ENCODE data around the gene ANO7.

Gene ANO7

DNA sequence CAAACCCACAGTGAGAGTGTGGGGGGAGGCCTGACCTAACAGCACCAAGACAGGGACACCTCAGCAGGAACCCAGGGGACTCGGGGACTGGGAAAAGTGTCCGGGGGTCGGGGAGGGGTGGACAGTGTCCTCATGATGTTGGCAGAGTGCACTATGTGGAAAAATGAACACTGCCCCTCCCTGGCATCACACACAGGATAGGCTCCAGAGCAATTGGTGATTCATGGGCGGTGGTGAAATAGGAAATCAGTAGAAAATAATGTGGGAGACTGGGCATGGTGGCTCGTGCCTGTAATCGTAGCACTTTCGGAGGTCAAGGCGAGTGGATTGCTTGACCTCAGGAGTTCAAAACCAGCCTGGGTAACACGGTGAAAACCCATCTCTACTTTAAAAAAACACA lies 3.6 kb upstream of the ANO7 start:
- no peaks in the 10 kb centered on the region for H3K9me3 Mint-ChIP-seq
- peaks cover 3% of the 10 kb centered on the region for H3K36me3 Mint-ChIP-seq (ENCODE audit: low read depth)
- no peaks in the 10 kb centered on the region for H3K4me1 Mint-ChIP-seq
- no peak overlapping the region for H3K27ac Mint-ChIP-seq
- TF ChIP-seq, protein P1, sequence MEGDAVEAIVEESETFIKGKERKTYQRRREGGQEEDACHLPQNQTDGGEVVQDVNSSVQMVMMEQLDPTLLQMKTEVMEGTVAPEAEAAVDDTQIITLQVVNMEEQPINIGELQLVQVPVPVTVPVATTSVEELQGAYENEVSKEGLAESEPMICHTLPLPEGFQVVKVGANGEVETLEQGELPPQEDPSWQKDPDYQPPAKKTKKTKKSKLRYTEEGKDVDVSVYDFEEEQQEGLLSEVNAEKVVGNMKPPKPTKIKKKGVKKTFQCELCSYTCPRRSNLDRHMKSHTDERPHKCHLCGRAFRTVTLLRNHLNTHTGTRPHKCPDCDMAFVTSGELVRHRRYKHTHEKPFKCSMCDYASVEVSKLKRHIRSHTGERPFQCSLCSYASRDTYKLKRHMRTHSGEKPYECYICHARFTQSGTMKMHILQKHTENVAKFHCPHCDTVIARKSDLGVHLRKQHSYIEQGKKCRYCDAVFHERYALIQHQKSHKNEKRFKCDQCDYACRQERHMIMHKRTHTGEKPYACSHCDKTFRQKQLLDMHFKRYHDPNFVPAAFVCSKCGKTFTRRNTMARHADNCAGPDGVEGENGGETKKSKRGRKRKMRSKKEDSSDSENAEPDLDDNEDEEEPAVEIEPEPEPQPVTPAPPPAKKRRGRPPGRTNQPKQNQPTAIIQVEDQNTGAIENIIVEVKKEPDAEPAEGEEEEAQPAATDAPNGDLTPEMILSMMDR (IDR thresholded peaks at IDR 0.05; ENCODE audit: unreplicated experiment in 3 of 3), result no peak
- H3K27me3 Mint-ChIP-seq (ENCODE audit: low read depth), result no peaks in the 10 kb centered on the region
- no peak overlapping the region for H3K4me3 Mint-ChIP-seq

DNA sequence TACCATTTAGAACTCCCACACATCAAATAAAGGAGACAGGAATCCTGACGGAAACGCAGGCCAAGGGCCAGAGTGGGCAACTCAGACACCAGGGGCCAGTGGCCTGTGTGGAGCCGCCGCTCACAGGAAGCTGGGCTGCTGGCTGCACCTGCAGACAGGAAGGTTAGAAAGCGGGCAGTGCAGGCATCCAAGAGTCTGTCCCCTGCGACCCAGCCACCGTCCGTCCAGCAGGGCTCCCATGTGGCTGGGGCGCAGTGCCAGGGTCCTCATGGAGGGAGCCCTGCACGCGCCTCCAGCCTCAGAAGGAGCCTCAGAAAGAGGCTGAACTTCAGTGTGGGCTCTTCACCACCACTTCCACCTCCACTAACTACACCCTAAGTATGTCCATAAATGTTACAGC lies 2.5 kb upstream of the ANO7 start:
- no peaks in the 10 kb centered on the region for H3K9me3 Mint-ChIP-seq
- H3K27me3 Mint-ChIP-seq (ENCODE audit: low read depth), result no peaks in the 10 kb centered on the region
- H3K4me3 Mint-ChIP-seq, result no peak overlapping the region
- no peaks in the 10 kb centered on the region for H3K4me1 Mint-ChIP-seq
- TF ChIP-seq, protein P1 (IDR thresholded peaks at IDR 0.05; ENCODE audit: unreplicated experiment in 3 of 3), result no peak
- H3K27ac Mint-ChIP-seq, result no peak overlapping the region
- no peaks in the 10 kb centered on the region for H3K36me3 Mint-ChIP-seq (ENCODE audit: low read depth)

DNA sequence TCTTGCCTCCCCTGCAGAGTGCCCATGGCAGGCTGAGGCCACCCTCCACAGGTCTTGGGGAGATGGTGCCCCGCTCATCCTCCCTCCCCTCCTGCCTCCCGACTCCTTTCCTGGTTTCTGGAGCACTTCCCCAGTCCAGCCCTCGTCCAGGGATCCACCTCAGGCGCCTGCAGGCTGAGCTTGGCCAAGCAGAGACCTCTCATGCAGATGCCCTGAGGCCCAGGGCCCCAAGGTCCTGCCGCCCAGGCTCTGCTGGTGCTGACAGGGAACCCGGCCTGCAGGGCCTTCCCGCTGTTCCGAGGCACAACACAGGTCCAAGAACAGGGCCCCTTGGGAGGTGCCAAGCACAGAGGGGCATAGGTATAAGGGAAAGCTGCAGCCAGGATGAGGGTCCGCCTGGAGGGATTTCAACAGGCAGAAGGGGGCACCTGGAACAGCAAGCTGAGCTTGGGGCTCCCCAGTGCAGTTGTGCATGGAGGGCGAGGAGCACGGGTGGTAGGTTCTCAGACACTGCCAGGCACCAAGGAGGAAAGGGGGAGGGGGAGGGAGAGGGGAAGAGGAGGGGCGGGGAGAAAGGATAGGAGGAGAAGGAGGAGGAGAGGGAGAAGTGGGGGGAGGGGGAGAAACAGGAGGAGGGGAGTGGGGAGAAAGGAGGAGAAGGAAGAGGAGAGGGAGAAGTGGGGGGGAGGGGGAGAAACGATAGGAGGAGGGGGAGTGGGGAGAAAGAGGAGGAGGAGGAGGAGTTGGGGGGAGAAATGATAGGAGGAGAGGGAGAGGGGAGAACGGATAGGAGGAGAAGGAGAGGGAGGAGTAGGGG lies 1.2 kb upstream of the ANO7 start:
- Mint-ChIP-seq H3K36me3 (ENCODE audit: low read depth) (no peaks in the 10 kb centered on the region), H3K4me3 (no peak overlapping the region), H3K27ac (no peak overlapping the region), H3K27me3 (ENCODE audit: low read depth) (no peaks in the 10 kb centered on the region), H3K4me1 (no peaks in the 10 kb centered on the region), H3K9me3 (no peaks in the 10 kb centered on the region)
- TF ChIP-seq, protein P1 (IDR thresholded peaks at IDR 0.05; ENCODE audit: unreplicated experiment in 3 of 3), result no peak

DNA sequence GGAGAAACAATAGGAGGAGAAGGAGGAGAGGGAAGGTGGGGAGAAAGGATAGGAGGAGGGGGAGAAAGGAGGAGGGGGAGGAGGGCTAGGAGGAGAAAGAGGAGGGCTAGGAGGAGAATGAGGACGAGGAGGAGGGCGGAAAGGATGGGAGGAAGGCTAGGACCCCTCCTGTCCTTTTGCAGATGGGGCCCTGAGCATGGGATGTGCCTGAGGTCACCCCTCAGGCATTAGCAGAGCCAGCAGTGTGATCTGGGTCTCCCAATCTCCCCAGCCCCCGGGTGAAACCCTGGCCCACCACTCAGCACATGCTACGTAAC lies 601 bp upstream of the ANO7 start:
- H3K4me3 Mint-ChIP-seq, result no peak overlapping the region
- no peaks in the 10 kb centered on the region for H3K27me3 Mint-ChIP-seq (ENCODE audit: low read depth)
- H3K27ac Mint-ChIP-seq, result no peak overlapping the region
- H3K4me1 Mint-ChIP-seq, result no peaks in the 10 kb centered on the region
- TF ChIP-seq, protein P1 (IDR thresholded peaks at IDR 0.05; ENCODE audit: unreplicated experiment in 3 of 3), result no peak
- H3K36me3 Mint-ChIP-seq (ENCODE audit: low read depth), result no peaks in the 10 kb centered on the region
- H3K9me3 Mint-ChIP-seq, result no peaks in the 10 kb centered on the region

DNA sequence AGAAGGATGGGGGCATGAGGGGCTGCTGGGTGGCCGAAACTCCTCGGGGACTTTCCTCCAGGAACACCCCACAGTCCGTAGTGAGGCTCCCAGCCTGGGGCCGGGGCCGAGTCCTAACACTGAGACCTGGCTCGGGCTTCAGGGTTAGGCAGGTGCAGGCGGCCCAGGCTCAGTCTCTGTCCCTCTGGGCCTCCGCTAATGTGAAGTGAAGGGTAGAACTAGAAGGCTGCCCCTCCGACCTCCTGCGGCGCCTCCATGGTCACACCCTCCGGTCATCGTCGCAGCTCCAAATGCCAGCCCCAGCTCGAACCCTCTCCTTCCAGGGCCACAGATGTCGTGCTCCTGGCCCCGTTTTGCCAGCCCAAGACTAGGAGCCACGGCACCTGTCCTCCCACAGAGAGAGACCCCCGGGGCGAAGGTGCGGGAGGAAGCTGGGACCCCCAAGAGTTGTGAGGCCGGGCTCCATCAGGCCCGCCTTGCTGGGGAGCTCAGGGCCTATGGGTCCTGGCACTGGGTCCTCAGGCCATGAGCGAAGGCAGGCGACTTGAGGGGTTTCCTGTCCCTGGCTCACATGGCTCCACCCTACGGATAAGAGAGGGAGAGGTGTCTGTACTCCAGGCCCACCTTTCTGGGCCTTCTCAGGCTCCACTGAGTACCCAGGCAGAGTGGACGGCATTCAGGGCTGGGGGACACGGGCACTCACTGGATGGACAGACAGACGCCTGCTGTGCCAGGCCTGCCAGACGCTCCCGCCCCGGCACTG lies 797 bp downstream of the ANO7 start:
- TF ChIP-seq, protein P1 (IDR thresholded peaks at IDR 0.05; ENCODE audit: unreplicated experiment in 3 of 3), result no peak
- no peaks in the 10 kb centered on the region for H3K27me3 Mint-ChIP-seq (ENCODE audit: low read depth)
- no peak overlapping the region for H3K27ac Mint-ChIP-seq
- no peaks in the 10 kb centered on the region for H3K9me3 Mint-ChIP-seq
- H3K4me1 Mint-ChIP-seq, result no peaks in the 10 kb centered on the region
- H3K36me3 Mint-ChIP-seq (ENCODE audit: low read depth), result no peaks in the 10 kb centered on the region
- H3K4me3 Mint-ChIP-seq, result no peak overlapping the region

DNA sequence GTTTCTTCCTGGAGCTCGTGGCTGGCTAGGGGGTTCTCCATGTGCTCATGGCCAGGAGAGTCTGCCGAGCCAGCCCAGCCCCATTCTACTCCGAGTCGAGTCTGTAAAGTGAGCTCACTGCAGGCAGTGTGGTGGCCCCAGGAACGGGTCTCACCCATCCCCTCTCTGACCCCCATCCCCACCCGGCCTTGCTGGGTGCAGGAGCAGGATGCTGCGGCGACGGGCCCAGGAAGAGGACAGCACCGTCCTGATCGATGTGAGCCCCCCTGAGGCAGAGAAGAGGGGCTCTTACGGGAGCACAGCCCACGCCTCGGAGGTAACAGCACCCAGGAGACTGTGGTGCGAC lies 1.4 kb downstream of the ANO7 start:
- Mint-ChIP-seq H3K4me3 (no peak overlapping the region), H3K27me3 (ENCODE audit: low read depth) (no peaks in the 10 kb centered on the region), H3K4me1 (no peaks in the 10 kb centered on the region), H3K27ac (no peak overlapping the region), H3K9me3 (no peaks in the 10 kb centered on the region), H3K36me3 (ENCODE audit: low read depth) (no peaks in the 10 kb centered on the region)
- TF ChIP-seq, protein P1 (IDR thresholded peaks at IDR 0.05; ENCODE audit: unreplicated experiment in 3 of 3), result no peak

Data from nephron (organoid).